Measurements from ENCODE around the gene GALNT1. TPM values are rescaled to one million over a fixed set of nuclear protein-coding genes. Genes with fewer than 3 reads are reported as not detected.

GALNT1 gene
- total RNA-seq, 1 experiment from 2014 or later = 54.7 TPM

GRCh38 chr18:35707247-35707646 lies 125.7 kb downstream of the GALNT1 start:
- intact Hi-C loops (cut with micrococcal nuclease) = loop anchor here (10.0 kb wide), 1 partner anchor 302 kb away; no protein-coding TSS in a partner anchor

More at GRCh38 chr18:35707247-35707646, 125.7 kb downstream of the GALNT1 start:
- no TSS peak for BruUV-seq (replicated peaks)
- Histone ChIP-seq H3K4me3 (replicated peaks in 1 of 2; ENCODE audit: low read depth in 1 of 2, low read length in 2 of 2) (no peak overlapping the region), H3K79me2 (ENCODE audit: insufficient read depth, low read length) (no peaks in the 10 kb centered on the region), H4K20me1 (ENCODE audit: insufficient read depth) (no peaks in the 10 kb centered on the region), H3K9ac (ENCODE audit: low read length) (no peak overlapping the region), H3K4me2 (ENCODE audit: low read length) (no peak overlapping the region), H3K27ac (ENCODE audit: low read depth, low read length) (no peak overlapping the region), H3K4me1 (ENCODE audit: control insufficient read depth in 1 of 2, insufficient read depth in 2 of 2, low read length in 2 of 2) (no peaks in the 10 kb centered on the region), H3K9me3 (ENCODE audit: control insufficient read depth in 1 of 2, insufficient read depth in 1 of 2, low read depth in 1 of 2, low read length in 2 of 2) (no peaks in the 10 kb centered on the region), H3K36me3 (ENCODE audit: control insufficient read depth in 1 of 2, insufficient read depth in 2 of 2, low read length in 2 of 2) (peaks cover 0 to 5% of the 10 kb centered on the region in 2 experiments; a peak in 1 of 4 replicates), H2AFZ (ENCODE audit: low read depth, low read length, poor library complexity, severe bottlenecking) (no peak overlapping the region), H3K9me2 (ENCODE audit: insufficient read depth) (no peaks in the 10 kb centered on the region), H3K27me3 (ENCODE audit: insufficient read depth, low read length) (no peaks in the 10 kb centered on the region)
- ChIA-PET CTCF (no interaction called here), POLR2A (no interaction called here), RAD21 (ENCODE audit: low non-redundant PET in 1 of 2, low total read pairs in 2 of 2, uncharacterized antibody in 2 of 2, unreplicated experiment in 2 of 2) (no interaction called here)
- no peak for ATAC-seq
- TF ChIP-seq ZBTB33 (IDR thresholded peaks at IDR 0.05; ENCODE audit: extremely low read depth, insufficient replicate concordance, low read length) = no peak
- TF ChIP-seq MAX (IDR thresholded peaks at IDR 0.05) = no peak
- no peak for TF ChIP-seq SRF (IDR thresholded peaks at IDR 0.05; ENCODE audit: low read depth)
- TF ChIP-seq CBX3 (IDR thresholded peaks at IDR 0.05; ENCODE audit: low read depth) = no peak
- no peak for TF ChIP-seq ZFX (IDR thresholded peaks at IDR 0.05)
- TF ChIP-seq ELF1 (IDR thresholded peaks at IDR 0.05; ENCODE audit: borderline replicate concordance, low read depth) = no peak
- no peak for TF ChIP-seq JUND (IDR thresholded peaks at IDR 0.05)
- no peak for TF ChIP-seq ZNF274 (IDR thresholded peaks at IDR 0.05; ENCODE audit: low read depth, low read length)
- TF ChIP-seq SP1 (IDR thresholded peaks at IDR 0.05; ENCODE audit: low read depth) = no peak
- no peak for TF ChIP-seq EZH2 (IDR thresholded peaks at IDR 0.05)
- TF ChIP-seq EZH2phosphoT487 (IDR thresholded peaks at IDR 0.05; ENCODE audit: borderline replicate concordance) = no peak
- no peak for DNase-seq (ENCODE audit: low read depth, low spot score)
